ENCODE results near the gene ATAT1. TPM values are rescaled to one million over a fixed set of nuclear protein-coding genes. Genes with fewer than 3 reads are reported as not detected.

The ATAT1 gene
- total RNA-seq, 1 donor from 2014 or later = 4.3 TPM

- intact Hi-C loops (cut with DNase I) = no loop called here
- peak; percentile 94 for DNase-seq (ENCODE audit: low spot score)
These were observed 63.9 kb downstream of the ATAT1 start, which contains the start of gene NRM for GRCh38 chr6:30690403-30691207. Gene NRM, minus strand, starts transcription at chr6:30690984. Its CDS starts 10 bp downstream, at chr6:30690974.

DNA sequence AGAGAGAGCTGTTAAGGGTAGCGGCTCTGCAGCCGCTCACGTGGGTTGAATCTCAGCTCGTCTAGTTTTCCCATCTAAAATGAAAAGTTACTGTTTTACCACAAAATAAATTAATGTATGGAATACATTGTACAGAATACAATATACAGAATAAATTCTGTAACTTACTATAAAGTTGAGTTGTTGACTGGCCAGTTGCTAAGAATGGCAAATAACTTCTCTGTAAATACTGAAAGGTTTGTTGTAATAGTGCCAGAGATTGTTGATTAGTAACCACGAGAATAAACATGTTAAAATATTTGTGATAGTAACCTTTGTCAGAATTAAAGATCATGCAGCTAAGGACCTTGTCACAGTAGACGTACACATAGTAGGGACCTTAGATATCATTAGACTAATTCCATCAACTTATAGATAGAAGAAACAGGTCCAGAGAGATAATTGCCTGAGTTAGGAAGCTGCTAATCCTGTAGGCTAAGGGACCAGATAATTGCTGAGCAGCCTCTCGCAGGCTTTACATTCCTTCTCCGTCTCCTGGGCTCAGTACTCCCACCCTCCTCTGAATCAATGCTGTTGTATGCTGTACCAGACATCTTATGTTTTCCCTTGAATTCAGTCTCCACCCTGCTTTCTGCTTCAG, 64.7 kb downstream of the ATAT1 start:
- intact Hi-C loops (cut with DNase I) = no loop called here
- DNase-seq (ENCODE audit: low spot score) = no peak

Small RNA genes within 50 kb of the gene (microRNA-seq; reads per million reads assigned to microRNA genes)
- 14.2 reads per million, percentile 28 among the genes with 10 or more reads in this experiment for gene MIR877

Other genes starting within 250 kb of the ATAT1 start
- gene HLA-E, start 137.4 kb upstream of the ATAT1 start, total RNA-seq = 126 TPM
- 19.6 TPM for gene GNL1, start 70.4 kb upstream of the ATAT1 start, total RNA-seq
- 3.2 TPM for gene PRR3, start 69.6 kb upstream of the ATAT1 start, total RNA-seq
- gene ABCF1, start 55.4 kb upstream of the ATAT1 start, total RNA-seq = 44.2 TPM
- gene PPP1R10, start 9.6 kb upstream of the ATAT1 start, total RNA-seq = 30.0 TPM
- gene MRPS18B, start 9.0 kb upstream of the ATAT1 start, total RNA-seq = 96.1 TPM
- gene C6orf136, start 20.3 kb downstream of the ATAT1 start, total RNA-seq = 49.1 TPM
- 21.6 TPM for gene DHX16, start 46.1 kb downstream of the ATAT1 start, total RNA-seq
- gene PPP1R18, start 59.8 kb downstream of the ATAT1 start, total RNA-seq = 37.7 TPM
- gene NRM, start 64.1 kb downstream of the ATAT1 start, total RNA-seq = 4.3 TPM
- gene MDC1, start 90.4 kb downstream of the ATAT1 start, total RNA-seq = 23.1 TPM
- 215 TPM for gene TUBB, start 93.5 kb downstream of the ATAT1 start, total RNA-seq
- gene FLOT1, start 115.8 kb downstream of the ATAT1 start, total RNA-seq = 251 TPM
- 285 TPM for gene IER3, start 117.7 kb downstream of the ATAT1 start, total RNA-seq

Data from cardiac septum (tissue), 1 donor.